Limb (tissue), 2 donors: ENCODE data around the gene C12orf56.
"Not testable (repeated sequence)": the region's sequence is repeated elsewhere in the genome, so short reads cannot be mapped to it uniquely, and the experiment has no call there.

Experiments used
- DNase-seq, 2 donors: peaks; one replicate each; pipeline ENCODE4 v3.0.0-alpha.2; 2016; ENCODE audit errors: extremely low spot score in 2 of 2

Gene C12orf56

GRCh38 chr12:64318605-64319004 is 72.0 kb downstream of the C12orf56 start:
- DNase-seq = no peak

GRCh38 chr12:64311877-64312276 is 78.7 kb downstream of the C12orf56 start:
- no peak for DNase-seq

- no peak for DNase-seq
Observed at GRCh38 chr12:64304571-64304970, 86.0 kb downstream of the C12orf56 start.

- DNase-seq = no peak
Observed at GRCh38 chr12:64299628-64300027, 90.9 kb downstream of the C12orf56 start.

- no peak for DNase-seq
Observed at GRCh38 chr12:64296301-64296700, 94.3 kb downstream of the C12orf56 start.

GRCh38 chr12:64293654-64294364 is 96.7 kb downstream of the C12orf56 start:
- no peak for DNase-seq

- DNase-seq = not testable (repeated sequence)
Observed at GRCh38 chr12:64293174-64293573, 97.4 kb downstream of the C12orf56 start.

- no peak for DNase-seq
Observed at GRCh38 chr12:64286521-64286920, 104.0 kb downstream of the C12orf56 start.

GRCh38 chr12:64284256-64284655 is 106.3 kb downstream of the C12orf56 start:
- no peak for DNase-seq

- DNase-seq = no peak
Observed at GRCh38 chr12:64278421-64278820, 112.1 kb downstream of the C12orf56 start.

GRCh38 chr12:64273527-64274403 is 116.8 kb downstream of the C12orf56 start:
- DNase-seq = no peak

- no peak for DNase-seq
Observed at GRCh38 chr12:64270411-64270810, 120.1 kb downstream of the C12orf56 start.

GRCh38 chr12:64269161-64269560 is 121.4 kb downstream of the C12orf56 start:
- no peak for DNase-seq

GRCh38 chr12:64268409-64268808 is 122.1 kb downstream of the C12orf56 start:
- no peak for DNase-seq

- no peak for DNase-seq
Observed at GRCh38 chr12:64265839-64266238, 124.7 kb downstream of the C12orf56 start.

GRCh38 chr12:64261813-64262212 is 128.7 kb downstream of the C12orf56 start:
- no peak for DNase-seq

- no peak for DNase-seq
Observed at GRCh38 chr12:64258576-64258975, 132.0 kb downstream of the C12orf56 start.

GRCh38 chr12:64256166-64256800 is 134.3 kb downstream of the C12orf56 start:
- peak in 1 of 2 donors; percentile 68 for DNase-seq

GRCh38 chr12:64255249-64255648 is 135.3 kb downstream of the C12orf56 start:
- DNase-seq = no peak

GRCh38 chr12:64253356-64253755 is 137.2 kb downstream of the C12orf56 start:
- DNase-seq = no peak

GRCh38 chr12:64252681-64253080 is 137.9 kb downstream of the C12orf56 start:
- no peak for DNase-seq

- DNase-seq = no peak
Observed at GRCh38 chr12:64243809-64244208, 146.7 kb downstream of the C12orf56 start.
